HCT116 (cell line): ENCODE data around the gene ABCA9. TPM values are rescaled to one million over a fixed set of nuclear protein-coding genes. Genes with fewer than 3 reads are reported as not detected.

Experiments
- ATAC-seq: fragments of 200-7000 bp; cut with Tn5 transposase; 2 replicates; pipeline ENCODE4 v1.9.1; 2020; ENCODE audit warnings: mild to moderate bottlenecking, moderate library complexity
- BruUV-seq: library from RNA; stranded (reverse); fragments of 400-500 nt; replicated peaks from 2 replicates; lab custom pipeline; 2021; lab: Mats Ljungman, UMichigan
- CTCF ChIA-PET: fragments of 300-600 bp; sonication (Branson Sonifier 250); formaldehyde crosslinking; loops from one replicate; lab custom pipeline; 2021; ENCODE audit warnings: antibody characterized with exemption; lab: Charles Lee
- POLR2A ChIA-PET: fragments of 300-600, 350-600 bp; sonication (Branson Sonifier 250); formaldehyde crosslinking; loops from one replicate; lab custom pipeline; 2021; ENCODE audit warnings: antibody characterized with exemption; lab: Charles Lee
- RAD21 ChIA-PET, 2 experiments: fragments of 300-600 bp; sonication (Branson Sonifier 250); formaldehyde crosslinking; loops; one replicate each; lab custom pipeline; 2023; ENCODE audit warnings: low total read pairs in 2 of 2; ENCODE audit not compliant: uncharacterized antibody in 2 of 2, unreplicated experiment in 2 of 2, low non-redundant PET in 1 of 2; lab: Charles Lee
- DNase-seq: peaks from one replicate; pipeline ENCODE4 v3.0.0-alpha.2; 2010; ENCODE audit warnings: low read depth, low spot score
- H2AFZ ChIP-seq: fragments of 200-600 bp; shearing (Covaris generic), sonication (generic); 2 replicates; pipeline ENCODE4 v1.6.1; 2017; ENCODE audit warnings: low read depth, mixed run types, mixed read lengths, antibody characterized with exemption, low read length; ENCODE audit not compliant: poor library complexity, severe bottlenecking
- H3K27ac ChIP-seq: 2 replicates; pipeline ENCODE4 v1.5.1; 2012; ENCODE audit warnings: low read depth, low read length
- H3K27me3 ChIP-seq: fragments of 200-600 bp; sonication (generic); 2 replicates; pipeline ENCODE4 v1.6.1; 2016; ENCODE audit warnings: mixed run types, low read length, mixed read lengths; ENCODE audit not compliant: insufficient read depth
- H3K36me3 ChIP-seq, 2 experiments: fragments of 200-500 bp in 1 of 2; fragments of 200-600 bp in 1 of 2; sonication (Bioruptor generic) in 1 of 2; sonication (generic) in 1 of 2; 2 replicates each; pipeline versions ENCODE4 v1.5.1 to v1.6.1; 2014 to 2016; ENCODE audit warnings: low read length in 2 of 2, inconsistent platforms in 1 of 2, mixed read lengths in 1 of 2, mixed run types in 1 of 2; ENCODE audit not compliant: insufficient read depth in 2 of 2, control insufficient read depth in 1 of 2
- H3K4me1 ChIP-seq, 2 experiments: fragments of 200-600 bp in 1 of 2; sonication (generic) in 1 of 2; 2 replicates each; pipeline versions ENCODE4 v1.5.1 to v1.6.1; 2012 to 2017; ENCODE audit warnings: low read length in 2 of 2, inconsistent platforms in 1 of 2, mild to moderate bottlenecking in 1 of 2, mixed read lengths in 1 of 2, mixed run types in 1 of 2, moderate library complexity in 1 of 2; ENCODE audit not compliant: insufficient read depth in 2 of 2, control insufficient read depth in 1 of 2
- H3K4me2 ChIP-seq: fragments of 200-600 bp; sonication (generic); 2 replicates; pipeline ENCODE4 v1.6.1; 2017; ENCODE audit warnings: mixed run types, low read length, mixed read lengths
- H3K4me3 ChIP-seq, 2 experiments: fragments of 200-600 bp in 1 of 2; sonication (generic) in 1 of 2; replicated peaks in 1 of 2; 2 replicates each; pipeline ENCODE4 v1.5.1; 2011 to 2016; ENCODE audit warnings: low read length in 2 of 2, control low read depth in 1 of 2, low read depth in 1 of 2, mild to moderate bottlenecking in 1 of 2, mixed read lengths in 1 of 2, mixed run types in 1 of 2
- H3K79me2 ChIP-seq: fragments of 200-600 bp; sonication (generic); 2 replicates; pipeline ENCODE4 v1.6.1; 2017; ENCODE audit warnings: mild to moderate bottlenecking, mixed run types, low read length, moderate library complexity, mixed read lengths; ENCODE audit not compliant: insufficient read depth
- H3K9ac ChIP-seq: fragments of 200-600 bp; sonication (generic); 2 replicates; pipeline ENCODE4 v1.6.1; 2016; ENCODE audit warnings: low read length, mixed read lengths
- H3K9me2 ChIP-seq: fragments of 200-600 bp; sonication (generic), shearing (Covaris generic); 2 replicates; pipeline ENCODE4 v1.6.1; 2017; ENCODE audit warnings: mixed run types, mild to moderate bottlenecking, moderate library complexity; ENCODE audit not compliant: insufficient read depth
- H3K9me3 ChIP-seq, 2 experiments: fragments of 200-500 bp in 1 of 2; fragments of 200-600 bp in 1 of 2; sonication (Bioruptor generic) in 1 of 2; sonication (generic) in 1 of 2; 2 replicates each; pipeline ENCODE4 v1.6.1; 2014 to 2017; ENCODE audit warnings: low read length in 2 of 2, mixed read lengths in 2 of 2, inconsistent platforms in 1 of 2, low read depth in 1 of 2, mild to moderate bottlenecking in 1 of 2, mixed run types in 1 of 2, moderate library complexity in 1 of 2; ENCODE audit not compliant: control insufficient read depth in 1 of 2, insufficient read depth in 1 of 2
- H4K20me1 ChIP-seq: fragments of 200-600 bp; sonication (generic), shearing (Covaris generic); 2 replicates; pipeline ENCODE4 v1.6.1; 2017; ENCODE audit warnings: mixed run types, mild to moderate bottlenecking, moderate library complexity; ENCODE audit not compliant: insufficient read depth
- CBX3 ChIP-seq: IDR thresholded peaks from 2 replicates; pipeline ENCODE4 v1.6.1; 2012; ENCODE audit warnings: low read depth
- JUND ChIP-seq: IDR thresholded peaks from 2 replicates; pipeline ENCODE4 v1.6.1; 2012
- MAX ChIP-seq: IDR thresholded peaks from 2 replicates; pipeline ENCODE4 v1.6.1; 2012
- SP1 ChIP-seq: IDR thresholded peaks from 2 replicates; pipeline ENCODE4 v1.6.1; 2012; ENCODE audit warnings: low read depth
- ZNF274 ChIP-seq: fragments of 200-500 bp; sonication (Bioruptor generic); IDR thresholded peaks from 2 replicates; pipeline ENCODE4 v1.6.1; 2014; ENCODE audit warnings: mild to moderate bottlenecking, low read depth, low read length, inconsistent platforms
- intact Hi-C: fragments of 100-400 bp; cut with micrococcal nuclease; formaldehyde crosslinking; loops from 2 replicates; pipeline ENCODE4 v1.10.0; 2022
- total RNA-seq: library from RNA; stranded (reverse); gene quantifications from one replicate; pipeline ENCODE4 v1.2.1, GENCODE V29; 2021; ENCODE audit not compliant: unreplicated experiment

ABCA9 gene
- total RNA-seq, 1 experiment from 2014 or later = not detected

- RAD21 ChIA-PET = no interaction called here
- Histone ChIP-seq H3K4me2 (no peak overlapping the region), H2AFZ (no peak overlapping the region)
- TF ChIP-seq JUND = no peak
- no peak for TF ChIP-seq MAX
- TF ChIP-seq, all 23 proteins: peak for 0
- ATAC-seq (no peak), DNase-seq (no peak)
- Histone ChIP-seq H3K9me3 (no peaks in the 10 kb centered on the region), H3K9ac (no peak overlapping the region), H3K36me3 (no peaks in the 10 kb centered on the region), H3K79me2 (no peaks in the 10 kb centered on the region), H4K20me1 (no peaks in the 10 kb centered on the region), H3K27me3 (no peaks in the 10 kb centered on the region), H3K9me2 (no peaks in the 10 kb centered on the region), H3K27ac (no peak overlapping the region), H3K4me3 (no peak overlapping the region), H3K4me1 (no peaks in the 10 kb centered on the region)
- ChIA-PET POLR2A (no interaction called here), CTCF (interaction anchor here (0.7 kb wide), 1 partner anchor 717 kb away, joined by 3 read pairs; no protein-coding TSS in a partner anchor)
- intact Hi-C loops = no loop called here
- BruUV-seq = no TSS peak
Measured at GRCh38 chr17:68981288-68981687, 79.4 kb downstream of the ABCA9 start.

- Histone ChIP-seq H3K36me3 (no peaks in the 10 kb centered on the region), H2AFZ (no peak overlapping the region), H3K9me3 (no peaks in the 10 kb centered on the region), H3K4me3 (no peak overlapping the region), H4K20me1 (no peaks in the 10 kb centered on the region), H3K79me2 (no peaks in the 10 kb centered on the region), H3K4me1 (no peaks in the 10 kb centered on the region), H3K4me2 (no peak overlapping the region), H3K9me2 (no peaks in the 10 kb centered on the region), H3K27me3 (no peaks in the 10 kb centered on the region), H3K9ac (no peak overlapping the region), H3K27ac (no peak overlapping the region)
- no TSS peak for BruUV-seq
- DNase-seq = no peak
- ChIA-PET CTCF (interaction anchor here (1.2 kb wide), 1 partner anchor 198 kb away, joined by 4 read pairs; no protein-coding TSS in a partner anchor), RAD21 (no interaction called here), POLR2A (no interaction called here)
- TF ChIP-seq CBX3 (no peak), SP1 (no peak), ZNF274 (no peak)
- intact Hi-C loops = loop anchor here (5.0 kb wide), 1 partner anchor 66 kb away; no protein-coding TSS in a partner anchor
- no peak for ATAC-seq
Measured at GRCh38 chr17:68973098-68973846, 87.5 kb downstream of the ABCA9 start.
